ENCODE data around the gene UROC1.

UROC1 gene

DNA sequence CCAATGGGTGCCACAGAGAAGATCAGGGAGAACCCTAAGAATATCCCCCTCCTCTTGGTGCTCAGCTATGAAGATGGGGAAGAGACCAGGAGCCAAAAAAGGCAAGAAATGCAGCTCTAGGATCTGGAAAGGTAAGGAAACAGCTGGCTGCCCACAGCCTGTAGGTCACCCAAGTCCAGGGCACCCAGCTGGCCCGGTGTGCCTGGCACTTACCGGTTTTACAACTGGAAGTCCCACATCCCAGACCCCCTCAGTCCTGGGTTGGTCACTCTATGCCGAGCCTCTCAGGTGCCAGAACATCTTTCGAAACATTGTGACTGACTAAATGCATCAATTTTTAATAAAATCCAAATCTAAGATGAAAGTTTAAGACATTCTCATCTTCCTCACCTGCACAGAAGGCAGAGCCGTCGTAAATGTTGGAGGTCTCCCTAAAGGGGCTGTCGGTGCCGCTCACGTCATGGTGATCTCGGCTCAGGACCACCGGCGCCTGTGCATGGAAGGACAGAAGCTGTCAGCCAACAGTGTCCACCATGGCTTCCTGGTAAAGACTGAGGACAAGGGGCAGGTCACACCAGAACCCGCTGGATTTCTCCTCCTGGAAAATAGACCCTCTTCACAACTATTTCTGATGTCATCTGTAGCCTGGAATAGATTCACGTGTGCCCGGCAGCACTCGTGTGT is 28.5 kb downstream of the UROC1 start:
- TF ChIP-seq CTCF (IDR thresholded peaks at IDR 0.05; ENCODE audit: insufficient read depth, missing control alignments) = no peak
- FAIRE-seq (no peak), DNase-seq (ENCODE audit: insufficient read length, low spot score) (no peak)

GRCh38 chr3:126488185-126488584 is 29.4 kb downstream of the UROC1 start:
- DNase-seq (ENCODE audit: insufficient read length, low spot score) (no peak), FAIRE-seq (no peak)
- no peak for TF ChIP-seq CTCF (IDR thresholded peaks at IDR 0.05; ENCODE audit: insufficient read depth, missing control alignments)

DNA sequence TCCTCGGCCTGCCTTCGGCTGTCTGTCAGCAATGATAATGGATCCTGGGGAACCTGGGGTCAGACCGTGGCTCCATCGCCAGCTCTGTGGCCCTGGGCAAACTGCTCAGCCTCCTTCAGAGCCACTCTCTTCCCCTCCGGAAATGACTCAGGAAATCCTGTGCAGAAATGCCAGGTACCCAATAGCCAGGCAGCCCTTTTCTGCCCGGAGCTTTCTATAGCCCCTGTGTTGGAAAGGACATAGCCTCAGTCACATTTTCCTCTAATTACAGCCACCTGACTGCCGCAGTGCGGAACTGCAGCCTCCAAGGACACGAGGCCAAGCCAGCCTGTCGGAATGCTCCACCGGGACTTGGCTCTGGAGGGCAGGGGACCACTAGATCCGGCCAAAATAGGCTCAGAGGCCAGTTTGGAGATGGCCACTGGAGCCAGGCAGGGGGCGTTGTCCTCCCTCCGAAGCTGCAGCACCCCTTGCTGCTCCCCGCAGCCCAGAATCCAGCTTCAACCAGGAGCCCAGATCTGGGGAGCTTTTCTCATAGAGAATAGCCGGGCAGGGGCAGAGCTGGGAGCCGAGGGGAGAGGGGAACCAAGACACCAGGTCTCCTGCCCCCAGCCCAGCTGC is 30.3 kb downstream of the UROC1 start:
- no peak for TF ChIP-seq CTCF (IDR thresholded peaks at IDR 0.05; ENCODE audit: insufficient read depth, missing control alignments)
- no peak for DNase-seq (ENCODE audit: insufficient read length, low spot score)
- FAIRE-seq = no peak

GRCh38 chr3:126486360-126486847 is 31.2 kb downstream of the UROC1 start:
- FAIRE-seq (no peak), DNase-seq (ENCODE audit: insufficient read length, low spot score) (no peak)
- TF ChIP-seq CTCF (IDR thresholded peaks at IDR 0.05; ENCODE audit: insufficient read depth, missing control alignments) = no peak

- no peak for FAIRE-seq
- DNase-seq (ENCODE audit: insufficient read length, low spot score) = no peak
- no peak for TF ChIP-seq CTCF (IDR thresholded peaks at IDR 0.05; ENCODE audit: insufficient read depth, missing control alignments)
Measured at GRCh38 chr3:126485956-126486355, 31.6 kb downstream of the UROC1 start.

DNA sequence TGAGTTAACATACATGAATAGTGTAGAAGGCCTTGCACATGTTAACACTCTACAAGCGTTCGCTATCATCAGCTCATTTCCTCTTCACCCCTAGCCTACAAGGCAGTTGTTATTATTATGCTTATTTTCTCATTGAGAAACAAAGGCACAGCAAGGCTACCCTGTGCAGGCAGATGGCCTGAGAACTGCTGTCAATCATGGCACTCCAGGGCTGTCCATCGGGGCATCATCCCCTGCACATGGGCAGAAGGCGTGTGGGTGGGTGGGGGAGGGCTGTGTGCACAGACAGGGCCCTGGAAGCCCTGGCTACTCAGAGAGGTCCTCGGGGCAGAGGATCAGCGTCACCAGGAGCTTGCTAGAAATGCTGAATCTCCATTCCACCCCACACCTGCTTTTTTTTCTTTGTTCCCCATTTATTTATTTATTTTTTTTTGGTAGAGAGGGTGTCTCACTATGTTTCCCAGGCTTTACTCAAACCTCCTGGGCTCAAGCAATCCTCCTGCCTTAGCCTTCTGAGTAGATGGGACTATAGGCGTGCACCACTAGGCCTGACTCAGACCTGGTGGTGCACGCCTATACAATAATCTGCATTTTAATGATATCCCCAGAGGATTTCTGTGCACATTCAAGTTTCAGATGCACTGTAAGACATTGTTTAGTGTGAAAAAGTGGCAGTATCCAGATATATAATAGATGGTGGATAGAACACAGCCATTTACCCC is 32.2 kb downstream of the UROC1 start:
- no peak for TF ChIP-seq CTCF (IDR thresholded peaks at IDR 0.05; ENCODE audit: insufficient read depth, missing control alignments)
- DNase-seq (ENCODE audit: insufficient read length, low spot score) = no peak
- no peak for FAIRE-seq

Data from D721Med (cell line).